Measurements from ENCODE around the gene SLTM.
A peak's percentile ranks its signal among the peaks of the same experiment; 100 is the strongest.

GRCh38 chr15:58931987-58932588, 1.4 kb downstream of the SLTM start:
- TF ChIP-seq CTCF (IDR thresholded peaks at IDR 0.05) (no peak), POLR2A (IDR thresholded peaks at IDR 0.05) (peak in 1 of 2 donors; percentile 13)
